Pancreas (tissue), 10 donors: ENCODE data around the gene KCNJ14. TPM values are rescaled to one million over a fixed set of nuclear protein-coding genes. Genes with fewer than 3 reads are reported as not detected.

Experiments
- ATAC-seq, 4 donors: fragments of 200-7000 bp; cut with Tn5 transposase; one replicate each; pipeline versions ENCODE4 v1.8.0 to v1.9.1; 2020; ENCODE audit warnings: mild to moderate bottlenecking in 4 of 4, moderate library complexity in 4 of 4
- DNase-seq, 6 donors: peaks; one replicate each; pipeline ENCODE4 v3.0.0-alpha.2; 2020
- FAIRE-seq: peaks from 2 replicates; lab custom pipeline; 2012; peaks lifted over from hg19 to GRCh38; lab: Jason Lieb, UNC
- H3K27ac ChIP-seq, 4 donors: fragments of 200-600 bp; sonication (generic); 1 replicate in 3 of 4; 2 replicates in 1 of 4; pipeline versions ENCODE4 v1.5.0 to v1.8.0; 2020
- H3K27me3 ChIP-seq, 4 donors: fragments of 200-600 bp; one replicate each; pipeline ENCODE4 v1.8.0; 2021
- H3K36me3 ChIP-seq, 3 donors: fragments of 200-600 bp; sonication (generic) in 1 of 3; one replicate each; pipeline versions ENCODE4 v1.5.0 to v1.8.0; 2020 to 2021
- H3K4me1 ChIP-seq, 3 donors: fragments of 200-600 bp; one replicate each; pipeline ENCODE4 v1.8.0; 2021
- H3K4me3 ChIP-seq, 4 donors: fragments of 200-600 bp; sonication (generic) in 2 of 4; one replicate each; pipeline versions ENCODE4 v1.5.0 to v1.8.0; 2020 to 2021
- H3K9me3 ChIP-seq, 4 donors: fragments of 200-600 bp; one replicate each; pipeline ENCODE4 v1.8.0; 2021
- WGBS, 2 donors: extraction: QIAGEN DNeasy Blood & Tissue Kit; methylation state at CpG; one replicate each; pipeline ENCODE4 v1.1.7; 2013; 5-methylcytosine and 5-hydroxymethylcytosine counted together
- intact Hi-C, 3 donors: fragments of 100-400 bp; cut with DNase I; formaldehyde crosslinking; loops; one replicate each; pipeline versions ENCODE4 v1.11.1 to v1.14.2; 2022
- polyA plus RNA-seq, 2 donors: library from polyadenylated mRNA; stranded (reverse); fragments of 200-250 nt; gene quantifications; one replicate each; pipeline ENCODE4 v1.2.3, GENCODE V29; 2013
- total RNA-seq, 6 donors: library from RNA; stranded (reverse); fragmentation: NEBNext Ultra II Directional in 4 of 6; extraction: Animal tissue kit (Norgen Biotek cat#: 25700) in 4 of 6; gene quantifications; one replicate each; pipeline versions ENCODE4 v1.2.1 to v1.2.4, GENCODE V29; 2021 to 2023
- TF ChIP-seq, protein P1 (sequence below), 4 donors: fragments of 200-600 bp; sonication (generic) in 3 of 4; IDR thresholded peaks; one replicate each; pipeline versions ENCODE4 v1.5.0 to v1.8.0; 2021; ENCODE audit warnings: antibody characterized with exemption in 4 of 4
- donor health status: healthy with polysubstance abuse.
- donor health status: DM: no; HTN: no; CAD: no; lungs with moderate emphysema.
- donor health status: DM: no; HTN: no; CAD: no.
- donor health status: control.
- donor health status: control.
- donor health status: Bipolar disorder and iron deficiency.
- donor health status: DM: yes; HTN: yes; CAD: no.
- donor health status: DM: no; HTN: no; CAD: no.
- donor health status: DM: no; HTN: no; CAD: no.
- donor health status: DM: yes; HTN: yes; CAD: no.

Gene KCNJ14
- total and polyA plus RNA-seq, 8 donors: 0.20 to 0.59 (median 0.42) TPM

DNA sequence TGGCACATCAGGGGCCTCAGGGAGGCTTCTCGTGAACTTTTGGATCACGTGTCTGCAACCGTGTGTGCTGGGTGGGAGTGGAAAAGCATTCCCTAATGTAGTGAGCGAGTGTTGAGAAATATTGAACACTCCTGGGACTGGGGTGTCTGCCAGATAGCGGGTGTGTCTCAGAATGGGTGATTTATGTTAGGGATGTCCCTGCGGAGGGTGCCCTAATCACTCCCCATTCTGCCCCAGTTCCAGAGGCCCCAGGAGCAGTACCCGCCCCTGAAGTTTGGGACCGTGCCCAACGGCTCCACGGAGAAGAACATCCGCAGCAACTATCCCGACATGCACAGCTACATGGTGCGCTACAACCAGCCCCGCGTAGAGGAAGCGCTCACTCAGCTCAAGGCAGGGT is 33.8 kb upstream of the KCNJ14 start:
- TF ChIP-seq, protein P1, sequence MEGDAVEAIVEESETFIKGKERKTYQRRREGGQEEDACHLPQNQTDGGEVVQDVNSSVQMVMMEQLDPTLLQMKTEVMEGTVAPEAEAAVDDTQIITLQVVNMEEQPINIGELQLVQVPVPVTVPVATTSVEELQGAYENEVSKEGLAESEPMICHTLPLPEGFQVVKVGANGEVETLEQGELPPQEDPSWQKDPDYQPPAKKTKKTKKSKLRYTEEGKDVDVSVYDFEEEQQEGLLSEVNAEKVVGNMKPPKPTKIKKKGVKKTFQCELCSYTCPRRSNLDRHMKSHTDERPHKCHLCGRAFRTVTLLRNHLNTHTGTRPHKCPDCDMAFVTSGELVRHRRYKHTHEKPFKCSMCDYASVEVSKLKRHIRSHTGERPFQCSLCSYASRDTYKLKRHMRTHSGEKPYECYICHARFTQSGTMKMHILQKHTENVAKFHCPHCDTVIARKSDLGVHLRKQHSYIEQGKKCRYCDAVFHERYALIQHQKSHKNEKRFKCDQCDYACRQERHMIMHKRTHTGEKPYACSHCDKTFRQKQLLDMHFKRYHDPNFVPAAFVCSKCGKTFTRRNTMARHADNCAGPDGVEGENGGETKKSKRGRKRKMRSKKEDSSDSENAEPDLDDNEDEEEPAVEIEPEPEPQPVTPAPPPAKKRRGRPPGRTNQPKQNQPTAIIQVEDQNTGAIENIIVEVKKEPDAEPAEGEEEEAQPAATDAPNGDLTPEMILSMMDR (IDR thresholded peaks at IDR 0.05): no peak
- no peak overlapping the region for H3K27ac ChIP-seq
- intact Hi-C loops: no loop called here
- no peak overlapping the region for H3K4me3 ChIP-seq
- no peaks in the 10 kb centered on the region for H3K27me3 ChIP-seq
- FAIRE-seq (no peak), DNase-seq (no peak), ATAC-seq (no peak)
- no peaks in the 10 kb centered on the region for H3K4me1 ChIP-seq
- H3K36me3 ChIP-seq: no peaks in the 10 kb centered on the region
- WGBS, 2 donors: 62 to 69% methylated on average over 16 of the region's 16 CpGs
- H3K9me3 ChIP-seq: no peaks in the 10 kb centered on the region

DNA sequence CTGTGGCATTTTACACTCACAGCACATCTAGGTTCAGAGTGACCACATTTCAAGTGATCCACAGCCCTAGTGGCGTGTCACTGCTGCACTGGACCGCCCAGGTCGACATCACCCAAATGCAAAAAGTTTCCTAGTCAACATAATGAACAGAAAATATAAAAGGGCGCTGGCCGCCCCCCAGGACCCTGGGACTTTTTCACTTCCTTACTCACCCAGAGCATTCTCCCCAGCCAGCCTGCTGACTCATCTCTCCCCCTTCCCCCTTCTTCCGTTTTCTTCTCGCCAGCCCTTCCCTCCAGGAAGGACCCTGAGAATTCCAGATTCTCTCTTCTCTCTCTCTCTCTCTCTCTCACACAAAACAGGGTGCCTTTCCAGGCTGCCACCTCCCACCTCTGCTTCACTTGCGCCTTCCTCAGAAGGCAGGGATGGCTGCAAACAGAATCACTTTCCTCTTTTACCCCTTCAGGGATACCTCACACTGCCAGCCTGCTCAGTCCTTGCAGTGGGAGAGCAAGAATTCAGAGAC is 30.6 kb upstream of the KCNJ14 start:
- peak in 1 of 6 donors; percentile 36 for DNase-seq
- TF ChIP-seq, protein P1 (IDR thresholded peaks at IDR 0.05): no peak
- FAIRE-seq: no peak
- WGBS, 2 donors: 45 to 52% methylated on average over 8 of the region's 8 CpGs
- Histone ChIP-seq H3K4me3 (no peak overlapping the region), H3K4me1 (no peaks in the 10 kb centered on the region), H3K9me3 (no peaks in the 10 kb centered on the region), H3K36me3 (no peaks in the 10 kb centered on the region), H3K27me3 (no peaks in the 10 kb centered on the region), H3K27ac (no peak overlapping the region)
- intact Hi-C loops: no loop called here
- ATAC-seq: peak in 2 of 4 donors; percentile 56 to 76

DNA sequence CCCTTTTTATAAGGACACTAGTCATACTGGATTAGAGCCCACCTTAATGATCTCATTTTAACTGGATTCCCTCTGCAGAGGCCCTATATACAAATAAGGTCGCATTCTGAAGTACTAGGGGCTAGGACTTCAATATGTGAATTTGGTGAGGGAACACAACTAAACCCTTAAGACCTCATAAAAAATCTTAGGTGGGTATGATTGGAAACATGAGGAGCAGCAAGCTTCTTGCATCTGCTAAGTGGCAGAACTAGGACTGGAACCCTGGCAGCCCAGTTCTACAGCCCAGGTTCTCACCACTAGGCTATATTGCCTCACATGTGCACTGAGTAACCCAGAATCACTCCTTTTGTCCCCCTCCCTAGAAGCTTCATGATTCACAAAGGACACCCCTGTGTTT is 26.7 kb upstream of the KCNJ14 start:
- no peaks in the 10 kb centered on the region for H3K9me3 ChIP-seq
- intact Hi-C loops: no loop called here
- no peak overlapping the region for H3K4me3 ChIP-seq
- H3K4me1 ChIP-seq: no peaks in the 10 kb centered on the region
- no peak for DNase-seq
- 70 to 93% methylated on average over 1 of the region's 1 CpG for WGBS, 2 donors
- no peaks in the 10 kb centered on the region for H3K36me3 ChIP-seq
- TF ChIP-seq, protein P1 (IDR thresholded peaks at IDR 0.05): no peak
- ATAC-seq: no peak
- no peaks in the 10 kb centered on the region for H3K27me3 ChIP-seq
- no peak for FAIRE-seq
- H3K27ac ChIP-seq: no peak overlapping the region

DNA sequence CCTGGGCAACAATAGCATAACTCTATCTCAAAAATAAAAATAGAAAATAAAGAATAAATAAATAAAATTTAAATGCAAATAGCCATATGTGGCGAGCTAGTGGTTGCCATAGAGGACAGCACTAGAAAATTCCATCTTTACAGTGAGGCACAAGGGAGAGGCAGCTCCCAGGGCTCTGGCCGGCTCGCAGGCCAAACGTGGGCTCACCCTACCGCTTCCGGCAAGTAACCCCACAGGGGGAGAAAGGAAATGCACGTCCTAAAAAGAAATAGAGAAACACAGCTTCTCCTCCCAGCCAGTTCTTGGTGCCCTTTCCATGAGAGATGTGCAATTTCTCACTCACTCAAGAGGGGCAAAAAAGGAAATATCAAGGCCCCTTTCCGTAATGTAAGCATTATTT is 22.0 kb upstream of the KCNJ14 start:
- WGBS, 2 donors: 75 to 82% methylated on average over 8 of the region's 8 CpGs
- no peaks in the 10 kb centered on the region for H3K4me1 ChIP-seq
- TF ChIP-seq, protein P1 (IDR thresholded peaks at IDR 0.05): no peak
- no peaks in the 10 kb centered on the region for H3K27me3 ChIP-seq
- intact Hi-C loops: no loop called here
- no peak overlapping the region for H3K27ac ChIP-seq
- no peaks in the 10 kb centered on the region for H3K36me3 ChIP-seq
- H3K4me3 ChIP-seq: no peak overlapping the region
- FAIRE-seq: no peak
- H3K9me3 ChIP-seq: no peaks in the 10 kb centered on the region
- no peak for ATAC-seq
- no peak for DNase-seq

DNA sequence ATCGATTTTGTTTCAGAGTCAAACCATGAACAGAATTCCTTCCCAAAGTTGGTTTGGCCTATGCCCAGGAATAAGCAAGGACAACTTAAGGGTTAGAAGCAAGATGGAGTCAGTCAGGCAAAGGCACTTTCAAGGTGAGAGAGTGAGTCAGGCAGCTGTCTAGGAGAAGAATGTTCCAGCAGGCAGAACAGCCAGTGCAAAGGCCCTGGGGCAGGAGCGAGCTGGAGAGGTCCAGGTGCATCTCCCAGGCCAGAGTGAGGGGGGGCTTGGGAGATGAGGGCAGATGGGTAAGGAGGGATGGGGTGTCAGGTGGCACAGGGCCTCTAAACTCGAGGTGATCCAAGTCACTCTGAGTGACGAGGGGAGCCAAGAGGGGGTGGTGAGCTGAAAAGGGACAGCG is 18.8 kb upstream of the KCNJ14 start:
- Histone ChIP-seq H3K9me3 (no peaks in the 10 kb centered on the region), H3K36me3 (no peaks in the 10 kb centered on the region), H3K4me1 (no peaks in the 10 kb centered on the region), H3K27ac (no peak overlapping the region), H3K4me3 (no peak overlapping the region), H3K27me3 (no peaks in the 10 kb centered on the region)
- intact Hi-C loops: no loop called here
- ATAC-seq: no peak
- no peak for FAIRE-seq
- no peak for DNase-seq
- WGBS, 2 donors: 71 to 83% methylated on average over 5 of the region's 5 CpGs
- TF ChIP-seq, protein P1 (IDR thresholded peaks at IDR 0.05): no peak
